ENCODE results near the gene TALDO1. TPM values are rescaled to one million over a fixed set of nuclear protein-coding genes. Genes with fewer than 3 reads are reported as not detected.
A peak's percentile ranks its signal among the peaks of the same experiment; 100 is the strongest.

The TALDO1 gene
- total RNA-seq, 1 donor from 2014 or later, result 123 TPM

DNA sequence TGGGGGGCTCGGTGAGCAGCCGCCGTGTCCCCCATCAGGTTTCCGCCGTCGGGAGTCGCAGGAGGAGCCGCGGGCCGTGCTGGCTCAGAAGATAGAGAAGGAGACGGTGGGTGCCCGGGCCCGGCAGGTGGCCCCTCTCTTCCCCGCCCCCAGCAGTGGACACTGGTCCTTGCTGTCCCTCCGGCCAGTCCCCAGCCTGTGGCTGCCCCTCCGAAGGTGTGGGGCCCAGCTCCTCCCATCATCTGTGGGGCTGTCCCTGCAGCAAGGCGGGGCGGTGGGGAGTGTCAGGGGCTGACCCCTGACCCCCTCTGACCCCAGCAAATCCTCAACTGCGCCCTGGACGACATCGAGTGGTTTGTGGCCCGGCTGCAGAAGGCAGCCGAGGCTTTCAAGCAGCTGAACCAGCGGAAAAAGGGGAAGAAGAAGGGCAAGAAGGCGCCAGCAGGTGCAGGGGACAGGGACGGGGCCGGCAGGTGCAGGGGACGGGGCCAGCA, 26.0 kb upstream of the TALDO1 start:
- Mint-ChIP-seq H3K4me3 (ENCODE audit: unreplicated experiment) (no peak overlapping the region), H3K36me3 (ENCODE audit: low read depth, unreplicated experiment) (no peaks in the 10 kb centered on the region), H3K4me1 (ENCODE audit: unreplicated experiment) (no peaks in the 10 kb centered on the region), H3K9me3 (ENCODE audit: unreplicated experiment) (no peaks in the 10 kb centered on the region), H3K27ac (ENCODE audit: unreplicated experiment) (no peak overlapping the region), H3K27me3 (ENCODE audit: unreplicated experiment) (peaks cover 13% of the 10 kb centered on the region)
- DNase-seq (ENCODE audit: low spot score), result no peak
- TF ChIP-seq, protein P1, sequence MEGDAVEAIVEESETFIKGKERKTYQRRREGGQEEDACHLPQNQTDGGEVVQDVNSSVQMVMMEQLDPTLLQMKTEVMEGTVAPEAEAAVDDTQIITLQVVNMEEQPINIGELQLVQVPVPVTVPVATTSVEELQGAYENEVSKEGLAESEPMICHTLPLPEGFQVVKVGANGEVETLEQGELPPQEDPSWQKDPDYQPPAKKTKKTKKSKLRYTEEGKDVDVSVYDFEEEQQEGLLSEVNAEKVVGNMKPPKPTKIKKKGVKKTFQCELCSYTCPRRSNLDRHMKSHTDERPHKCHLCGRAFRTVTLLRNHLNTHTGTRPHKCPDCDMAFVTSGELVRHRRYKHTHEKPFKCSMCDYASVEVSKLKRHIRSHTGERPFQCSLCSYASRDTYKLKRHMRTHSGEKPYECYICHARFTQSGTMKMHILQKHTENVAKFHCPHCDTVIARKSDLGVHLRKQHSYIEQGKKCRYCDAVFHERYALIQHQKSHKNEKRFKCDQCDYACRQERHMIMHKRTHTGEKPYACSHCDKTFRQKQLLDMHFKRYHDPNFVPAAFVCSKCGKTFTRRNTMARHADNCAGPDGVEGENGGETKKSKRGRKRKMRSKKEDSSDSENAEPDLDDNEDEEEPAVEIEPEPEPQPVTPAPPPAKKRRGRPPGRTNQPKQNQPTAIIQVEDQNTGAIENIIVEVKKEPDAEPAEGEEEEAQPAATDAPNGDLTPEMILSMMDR (IDR thresholded peaks at IDR 0.05; ENCODE audit: unreplicated experiment), result no peak

DNA sequence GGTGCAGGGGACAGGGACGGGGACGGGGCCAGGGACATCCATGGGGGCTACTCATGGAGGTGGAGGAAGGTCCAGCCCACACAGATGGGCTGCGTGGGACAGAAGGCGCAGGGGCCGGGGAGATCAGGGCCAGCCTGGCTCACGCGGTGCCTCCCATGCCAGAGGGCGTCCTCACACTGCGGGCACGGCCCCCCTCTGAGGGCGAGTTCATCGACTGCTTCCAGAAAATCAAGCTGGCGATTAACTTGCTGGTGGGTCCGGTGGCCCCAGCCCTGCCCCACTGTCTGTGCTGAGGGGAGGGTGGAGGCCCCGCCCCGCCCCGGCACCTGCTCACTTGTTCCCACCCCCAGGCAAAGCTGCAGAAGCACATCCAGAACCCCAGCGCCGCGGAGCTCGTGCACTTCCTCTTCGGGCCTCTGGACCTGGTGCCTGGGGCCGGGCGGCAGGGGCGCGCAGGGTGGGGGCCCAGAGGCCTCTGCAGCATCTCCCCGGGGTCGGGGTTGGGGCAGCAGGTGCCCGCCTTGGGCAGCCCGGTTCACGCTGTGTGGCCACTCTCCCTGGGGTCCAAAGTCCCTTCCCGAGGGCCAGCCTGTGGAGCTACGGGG, 25.4 kb upstream of the TALDO1 start:
- Mint-ChIP-seq H3K9me3 (ENCODE audit: unreplicated experiment) (no peaks in the 10 kb centered on the region), H3K36me3 (ENCODE audit: low read depth, unreplicated experiment) (no peaks in the 10 kb centered on the region), H3K4me1 (ENCODE audit: unreplicated experiment) (no peaks in the 10 kb centered on the region), H3K4me3 (ENCODE audit: unreplicated experiment) (no peak overlapping the region), H3K27me3 (ENCODE audit: unreplicated experiment) (peaks cover 13% of the 10 kb centered on the region), H3K27ac (ENCODE audit: unreplicated experiment) (no peak overlapping the region)
- DNase-seq (ENCODE audit: low spot score), result no peak
- TF ChIP-seq, protein P1 (IDR thresholded peaks at IDR 0.05; ENCODE audit: unreplicated experiment), result no peak

DNA sequence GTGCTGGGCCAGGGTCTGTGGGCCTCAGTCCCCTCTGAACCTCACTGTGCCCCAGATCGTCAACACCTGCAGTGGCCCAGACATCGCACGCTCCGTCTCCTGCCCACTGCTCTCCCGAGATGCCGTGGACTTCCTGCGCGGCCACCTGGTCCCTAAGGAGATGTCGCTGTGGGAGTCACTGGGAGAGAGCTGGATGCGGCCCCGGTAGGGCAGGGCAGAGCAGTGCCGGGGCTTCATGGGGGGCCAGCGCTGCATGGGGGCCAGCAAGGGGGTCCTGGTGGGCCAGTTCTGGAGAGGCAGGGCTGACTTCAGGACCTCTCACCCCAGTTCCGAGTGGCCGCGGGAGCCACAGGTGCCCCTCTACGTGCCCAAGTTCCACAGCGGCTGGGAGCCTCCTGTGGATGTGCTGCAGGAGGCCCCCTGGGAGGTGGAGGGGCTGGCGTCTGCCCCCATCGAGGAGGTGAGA, 24.9 kb upstream of the TALDO1 start:
- peaks cover 13% of the 10 kb centered on the region for H3K27me3 Mint-ChIP-seq (ENCODE audit: unreplicated experiment)
- H3K27ac Mint-ChIP-seq (ENCODE audit: unreplicated experiment), result no peak overlapping the region
- TF ChIP-seq, protein P1 (IDR thresholded peaks at IDR 0.05; ENCODE audit: unreplicated experiment), result no peak
- no peaks in the 10 kb centered on the region for H3K4me1 Mint-ChIP-seq (ENCODE audit: unreplicated experiment)
- no peak overlapping the region for H3K4me3 Mint-ChIP-seq (ENCODE audit: unreplicated experiment)
- H3K36me3 Mint-ChIP-seq (ENCODE audit: low read depth, unreplicated experiment), result no peaks in the 10 kb centered on the region
- no peak for DNase-seq (ENCODE audit: low spot score)
- H3K9me3 Mint-ChIP-seq (ENCODE audit: unreplicated experiment), result no peaks in the 10 kb centered on the region

DNA sequence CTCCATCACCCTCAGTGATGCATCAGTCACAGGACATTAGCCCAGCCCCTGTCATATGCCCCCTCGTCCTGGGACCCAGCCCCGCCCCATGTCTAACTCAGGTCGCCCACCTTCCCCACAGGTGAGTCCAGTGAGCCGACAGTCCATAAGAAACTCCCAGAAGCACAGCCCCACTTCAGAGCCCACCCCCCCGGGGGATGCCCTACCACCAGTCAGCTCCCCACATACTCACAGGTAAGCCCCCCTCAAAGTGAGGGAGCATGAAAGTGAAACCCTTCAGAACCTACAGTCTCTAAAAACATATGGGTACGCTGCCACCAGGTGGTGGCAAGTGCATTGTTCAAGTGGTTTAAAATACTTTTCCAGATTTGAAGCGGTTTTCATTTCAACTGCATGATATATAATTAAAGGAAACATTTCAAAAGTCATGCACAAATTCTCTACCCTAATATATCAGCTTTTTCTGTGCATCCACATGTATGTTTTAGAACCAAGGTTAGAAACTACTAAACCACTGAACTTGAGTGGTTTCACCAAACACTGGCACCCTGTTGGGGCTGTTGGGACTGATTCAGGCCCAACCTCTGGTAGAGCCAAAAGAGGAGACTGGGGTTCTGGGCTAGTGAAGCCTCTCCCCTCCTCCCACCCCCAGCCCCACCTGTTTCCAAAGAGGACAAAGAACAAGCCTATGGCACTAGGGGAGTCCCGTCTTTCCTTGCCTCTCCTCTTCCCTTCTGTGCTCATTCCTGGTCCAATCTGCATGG, 24.0 kb upstream of the TALDO1 start:
- Mint-ChIP-seq H3K27me3 (ENCODE audit: unreplicated experiment) (peaks cover 13% of the 10 kb centered on the region), H3K36me3 (ENCODE audit: low read depth, unreplicated experiment) (no peaks in the 10 kb centered on the region), H3K4me3 (ENCODE audit: unreplicated experiment) (peak overlapping the region; percentile 42), H3K4me1 (ENCODE audit: unreplicated experiment) (no peaks in the 10 kb centered on the region), H3K27ac (ENCODE audit: unreplicated experiment) (no peak overlapping the region), H3K9me3 (ENCODE audit: unreplicated experiment) (no peaks in the 10 kb centered on the region)
- DNase-seq (ENCODE audit: low spot score), result no peak
- TF ChIP-seq, protein P1 (IDR thresholded peaks at IDR 0.05; ENCODE audit: unreplicated experiment), result peak; percentile 76

Data from endothelial cell (in vitro differentiated cells).